Smooth muscle cell (in vitro differentiated cells): ENCODE measurements around the gene PTCH1. TPM values are rescaled to one million over a fixed set of nuclear protein-coding genes. Genes with fewer than 3 reads are reported as not detected.

ENCODE experiments used
- DNase-seq: peaks from one replicate; lab custom pipeline; 2025; ENCODE audit not compliant: unreplicated experiment; lab: John Stamatoyannopoulos, UW
- H2AFZ ChIP-seq: fragments of 200-600 bp; sonication (generic); 2 replicates; pipeline ENCODE4 v1.6.0; 2016; ENCODE audit warnings: antibody characterized with exemption, low read depth, mild to moderate bottlenecking
- H3F3A ChIP-seq: fragments of 200-600 bp; sonication (generic); 2 replicates; pipeline ENCODE4 v1.6.0; 2017; ENCODE audit warnings: antibody characterized with exemption, low read depth
- H3K27ac ChIP-seq: fragments of 200-600 bp; sonication (generic); 2 replicates; pipeline ENCODE4 v1.5.1; 2016; ENCODE audit warnings: low read depth, mild to moderate bottlenecking
- H3K27me3 ChIP-seq: fragments of 200-600 bp; sonication (generic); 2 replicates; pipeline ENCODE4 v1.6.1; 2016; ENCODE audit warnings: low read depth, mild to moderate bottlenecking
- H3K36me3 ChIP-seq: fragments of 200-600 bp; sonication (generic); 2 replicates; pipeline ENCODE4 v1.5.1; 2016; ENCODE audit warnings: low read depth
- H3K4me1 ChIP-seq: fragments of 200-600 bp; sonication (generic); 2 replicates; pipeline ENCODE4 v1.5.1; 2016; ENCODE audit warnings: low read depth
- H3K4me2 ChIP-seq: fragments of 200-600 bp; sonication (generic); 2 replicates; pipeline ENCODE4 v1.6.0; 2016; ENCODE audit warnings: mild to moderate bottlenecking
- H3K4me3 ChIP-seq: fragments of 200-600 bp; sonication (generic); 2 replicates; pipeline ENCODE4 v1.5.1; 2016; ENCODE audit warnings: mild to moderate bottlenecking
- H3K79me2 ChIP-seq: fragments of 200-600 bp; sonication (generic); 2 replicates; pipeline ENCODE4 v1.6.0; 2016; ENCODE audit warnings: low read depth, mild to moderate bottlenecking
- H3K9ac ChIP-seq: fragments of 200-600 bp; sonication (generic); 2 replicates; pipeline ENCODE4 v1.6.0; 2016; ENCODE audit warnings: low read depth
- H3K9me3 ChIP-seq: fragments of 200-600 bp; sonication (generic); replicated peaks from 2 replicates; pipeline ENCODE4 v1.5.1; 2016; ENCODE audit warnings: low read depth
- H4K20me1 ChIP-seq: fragments of 200-600 bp; sonication (generic); 2 replicates; pipeline ENCODE4 v1.6.0; 2016; ENCODE audit warnings: low read depth
- WGBS: methylation state at CpG from one replicate; pipeline ENCODE4 v1.1.7; 2016; ENCODE audit warnings: low lambda C conversion rate; 5-methylcytosine and 5-hydroxymethylcytosine counted together
- polyA plus RNA-seq: library from polyadenylated mRNA; unstranded; fragments of >200 nt; fragmentation: Nextera tagmentation; extraction: Ambion mirVana; gene quantifications from 2 replicates; pipeline ENCODE4 v1.2.1, GENCODE V29; 2016
- total RNA-seq: library from RNA; depleted of rRNA; stranded (reverse); fragments of >200 nt; gene quantifications from 2 replicates; pipeline ENCODE4 v1.2.3, GENCODE V29; 2014
- TF ChIP-seq, protein P1 (sequence below): fragments of 200-600 bp; sonication (generic); IDR thresholded peaks from 2 replicates; pipeline ENCODE4 v1.5.1; 2017; ENCODE audit warnings: borderline replicate concordance, mild to moderate bottlenecking, antibody characterized with exemption; ENCODE audit not compliant: insufficient read depth, poor library complexity, severe bottlenecking

Gene PTCH1
- total and polyA plus RNA-seq, 2 experiments from 2014 or later: 5.8 to 6.3 TPM

GRCh38 chr9:95517559-95518425 is 1.0 kb upstream of the PTCH1 start:
- Histone ChIP-seq H4K20me1 (peaks cover under 1% of the 10 kb centered on the region), H3K9ac (no peak overlapping the region), H2AFZ (peak overlapping the region; percentile 87), H3K27ac (no peak overlapping the region), H3K4me2 (peak overlapping the region; percentile 97), H3K9me3 (no peaks in the 10 kb centered on the region), H3K79me2 (no peaks in the 10 kb centered on the region), H3K36me3 (no peaks in the 10 kb centered on the region), H3K4me3 (peak overlapping the region; percentile 68), H3F3A (peaks cover 6% of the 10 kb centered on the region), H3K27me3 (peaks cover 33% of the 10 kb centered on the region), H3K4me1 (peaks cover 30% of the 10 kb centered on the region)
- DNase-seq: no peak
- TF ChIP-seq, protein P1, sequence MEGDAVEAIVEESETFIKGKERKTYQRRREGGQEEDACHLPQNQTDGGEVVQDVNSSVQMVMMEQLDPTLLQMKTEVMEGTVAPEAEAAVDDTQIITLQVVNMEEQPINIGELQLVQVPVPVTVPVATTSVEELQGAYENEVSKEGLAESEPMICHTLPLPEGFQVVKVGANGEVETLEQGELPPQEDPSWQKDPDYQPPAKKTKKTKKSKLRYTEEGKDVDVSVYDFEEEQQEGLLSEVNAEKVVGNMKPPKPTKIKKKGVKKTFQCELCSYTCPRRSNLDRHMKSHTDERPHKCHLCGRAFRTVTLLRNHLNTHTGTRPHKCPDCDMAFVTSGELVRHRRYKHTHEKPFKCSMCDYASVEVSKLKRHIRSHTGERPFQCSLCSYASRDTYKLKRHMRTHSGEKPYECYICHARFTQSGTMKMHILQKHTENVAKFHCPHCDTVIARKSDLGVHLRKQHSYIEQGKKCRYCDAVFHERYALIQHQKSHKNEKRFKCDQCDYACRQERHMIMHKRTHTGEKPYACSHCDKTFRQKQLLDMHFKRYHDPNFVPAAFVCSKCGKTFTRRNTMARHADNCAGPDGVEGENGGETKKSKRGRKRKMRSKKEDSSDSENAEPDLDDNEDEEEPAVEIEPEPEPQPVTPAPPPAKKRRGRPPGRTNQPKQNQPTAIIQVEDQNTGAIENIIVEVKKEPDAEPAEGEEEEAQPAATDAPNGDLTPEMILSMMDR: no peak
- 28% methylated on average over 20 of the region's 20 CpGs for WGBS

DNA sequence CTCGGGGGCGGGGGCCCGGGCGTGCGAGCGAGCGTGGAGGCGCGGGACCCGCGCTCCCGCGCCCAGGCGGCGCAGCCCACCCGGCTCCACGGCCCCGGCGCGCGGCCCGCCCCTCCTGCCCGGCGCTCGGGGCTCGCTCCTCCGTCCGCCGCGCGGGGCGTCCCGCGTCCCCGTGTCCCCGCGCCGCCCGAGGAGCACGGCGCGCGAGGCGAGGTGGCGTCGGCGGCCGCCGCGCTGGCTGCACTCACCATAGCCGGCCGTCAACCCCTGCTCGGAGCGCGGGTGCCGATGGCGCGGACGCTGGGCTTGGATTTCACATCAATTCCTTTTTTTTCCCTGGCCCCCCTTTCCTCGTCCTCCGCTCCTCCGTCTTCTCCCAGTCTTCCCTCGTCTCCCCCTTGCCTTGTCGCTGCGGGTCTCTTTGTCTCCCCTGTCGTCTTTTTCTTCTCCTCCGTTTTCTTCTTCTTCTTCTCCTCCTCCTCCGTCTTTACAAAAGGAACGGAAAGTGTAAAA is 494 bp downstream of the PTCH1 start:
- H3K9ac ChIP-seq: peak overlapping the region; percentile 25
- peaks cover 6% of the 10 kb centered on the region for H4K20me1 ChIP-seq
- peaks cover 30% of the 10 kb centered on the region for H3K4me1 ChIP-seq
- no peaks in the 10 kb centered on the region for H3K79me2 ChIP-seq
- H3F3A ChIP-seq: peaks cover 9% of the 10 kb centered on the region
- H3K9me3 ChIP-seq: no peaks in the 10 kb centered on the region
- peak overlapping the region; percentile 97 for H3K4me2 ChIP-seq
- TF ChIP-seq, protein P1: no peak
- under 1% methylated on average over 38 of the region's 69 CpGs for WGBS
- H3K4me3 ChIP-seq: peak overlapping the region; percentile 90
- peaks cover 33% of the 10 kb centered on the region for H3K27me3 ChIP-seq
- peak overlapping the region; percentile 89 for H2AFZ ChIP-seq
- H3K36me3 ChIP-seq: no peaks in the 10 kb centered on the region
- H3K27ac ChIP-seq: no peak overlapping the region
- DNase-seq: no peak

DNA sequence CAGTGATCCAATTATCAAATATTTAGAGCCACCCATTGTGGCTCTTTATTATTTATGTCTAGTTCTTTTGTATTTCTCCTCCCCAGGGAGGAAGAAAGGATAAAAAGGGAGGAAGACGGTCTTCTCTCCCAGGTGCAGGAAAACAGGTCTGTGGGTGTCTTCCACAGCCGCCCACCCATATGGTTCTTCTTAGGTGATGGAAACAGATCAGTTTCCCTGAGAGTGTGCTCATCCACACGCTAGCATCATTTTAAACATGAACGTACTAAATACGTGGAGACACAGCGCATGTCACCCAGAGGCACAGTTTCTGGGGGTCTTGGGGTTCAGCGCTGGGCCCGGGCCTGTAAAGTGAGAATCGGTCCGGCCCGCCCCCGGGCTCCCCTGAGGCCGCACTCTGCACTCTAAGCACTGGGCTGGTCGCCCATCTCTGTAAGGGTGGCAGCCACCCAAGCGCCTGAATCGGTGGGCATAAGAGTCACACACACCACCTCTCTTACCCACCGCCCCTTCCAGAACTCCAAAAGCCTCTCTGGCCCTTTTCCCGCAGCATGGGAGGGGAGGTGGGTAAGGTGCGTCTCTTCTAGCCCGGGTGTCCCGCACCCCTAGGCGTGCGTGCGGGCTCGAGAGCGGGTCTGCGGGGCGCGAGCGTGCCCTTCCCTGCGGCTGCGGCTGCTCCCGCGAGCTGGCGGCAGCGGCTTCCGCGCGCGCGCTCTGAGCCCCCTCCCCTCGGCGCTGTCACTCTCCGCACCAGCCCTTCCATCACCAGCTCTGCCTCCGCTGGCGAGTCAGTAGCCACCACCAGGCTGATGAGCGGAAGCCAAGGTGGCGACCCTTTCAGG is 1.3 kb downstream of the PTCH1 start:
- TF ChIP-seq, protein P1: no peak
- H3K9me3 ChIP-seq: no peaks in the 10 kb centered on the region
- H3K9ac ChIP-seq: no peak overlapping the region
- H3K27me3 ChIP-seq: peaks cover 33% of the 10 kb centered on the region
- H3K27ac ChIP-seq: no peak overlapping the region
- H3K79me2 ChIP-seq: no peaks in the 10 kb centered on the region
- peaks cover 30% of the 10 kb centered on the region for H3K4me1 ChIP-seq
- peak overlapping the region; percentile 89 for H3K4me2 ChIP-seq
- WGBS: 6% methylated on average over 48 of the region's 48 CpGs
- H3K4me3 ChIP-seq: peak overlapping the region; percentile 90
- peaks cover 6% of the 10 kb centered on the region for H4K20me1 ChIP-seq
- H3F3A ChIP-seq: peaks cover 9% of the 10 kb centered on the region
- H3K36me3 ChIP-seq: no peaks in the 10 kb centered on the region
- H2AFZ ChIP-seq: no peak overlapping the region
- no peak for DNase-seq
